ENCODE results near the gene GNA14. TPM values are rescaled to one million over a fixed set of nuclear protein-coding genes. Genes with fewer than 3 reads are reported as not detected.

The GNA14 gene
- total RNA-seq, 1 donor from 2014 or later = 0.32 TPM

DNA sequence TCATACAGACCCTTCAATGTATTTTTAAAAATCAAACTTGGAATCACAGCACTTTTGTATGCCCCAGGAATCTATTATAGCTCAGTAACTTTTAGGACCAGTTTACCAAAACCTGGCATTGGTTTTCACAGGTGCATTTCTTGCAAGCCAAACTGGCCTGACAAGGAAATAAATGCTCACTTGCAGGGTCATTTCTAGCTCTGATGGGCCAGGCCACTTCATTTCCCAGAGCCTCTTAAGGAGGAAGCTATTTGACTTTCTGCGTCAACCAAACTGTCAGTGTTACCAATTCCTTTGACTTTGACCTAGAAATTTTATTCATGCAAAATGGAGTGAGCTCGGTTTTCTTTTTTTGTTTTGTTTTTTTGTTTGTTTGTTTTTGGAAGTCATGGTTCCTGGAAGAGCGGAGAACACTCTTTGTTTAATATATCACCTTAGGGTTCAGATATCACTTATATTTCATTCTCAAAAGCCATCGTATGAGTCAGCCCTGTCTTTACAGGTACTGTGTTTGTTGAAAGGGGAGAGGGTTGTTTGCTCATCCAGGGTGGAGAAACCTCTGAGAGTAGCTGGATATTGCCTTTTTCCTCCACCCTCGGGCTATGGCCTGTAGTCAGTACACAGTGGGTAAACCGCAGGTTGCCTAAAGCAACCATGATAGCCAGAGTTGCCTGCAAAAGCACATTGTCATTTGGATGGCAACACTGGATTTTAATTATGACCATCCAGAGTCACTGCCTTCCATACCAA, 58.9 kb downstream of the GNA14 start:
- Mint-ChIP-seq H3K9me3 (ENCODE audit: unreplicated experiment) (no peaks in the 10 kb centered on the region), H3K36me3 (ENCODE audit: unreplicated experiment) (no peaks in the 10 kb centered on the region), H3K4me3 (ENCODE audit: unreplicated experiment) (no peak overlapping the region), H3K4me1 (ENCODE audit: low read depth, unreplicated experiment) (no peaks in the 10 kb centered on the region), H3K27ac (ENCODE audit: unreplicated experiment) (no peak overlapping the region), H3K27me3 (ENCODE audit: unreplicated experiment) (peaks cover 2% of the 10 kb centered on the region)
- TF ChIP-seq, protein P1, sequence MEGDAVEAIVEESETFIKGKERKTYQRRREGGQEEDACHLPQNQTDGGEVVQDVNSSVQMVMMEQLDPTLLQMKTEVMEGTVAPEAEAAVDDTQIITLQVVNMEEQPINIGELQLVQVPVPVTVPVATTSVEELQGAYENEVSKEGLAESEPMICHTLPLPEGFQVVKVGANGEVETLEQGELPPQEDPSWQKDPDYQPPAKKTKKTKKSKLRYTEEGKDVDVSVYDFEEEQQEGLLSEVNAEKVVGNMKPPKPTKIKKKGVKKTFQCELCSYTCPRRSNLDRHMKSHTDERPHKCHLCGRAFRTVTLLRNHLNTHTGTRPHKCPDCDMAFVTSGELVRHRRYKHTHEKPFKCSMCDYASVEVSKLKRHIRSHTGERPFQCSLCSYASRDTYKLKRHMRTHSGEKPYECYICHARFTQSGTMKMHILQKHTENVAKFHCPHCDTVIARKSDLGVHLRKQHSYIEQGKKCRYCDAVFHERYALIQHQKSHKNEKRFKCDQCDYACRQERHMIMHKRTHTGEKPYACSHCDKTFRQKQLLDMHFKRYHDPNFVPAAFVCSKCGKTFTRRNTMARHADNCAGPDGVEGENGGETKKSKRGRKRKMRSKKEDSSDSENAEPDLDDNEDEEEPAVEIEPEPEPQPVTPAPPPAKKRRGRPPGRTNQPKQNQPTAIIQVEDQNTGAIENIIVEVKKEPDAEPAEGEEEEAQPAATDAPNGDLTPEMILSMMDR (IDR thresholded peaks at IDR 0.05; ENCODE audit: partially characterized antibody, unreplicated experiment) = no peak
- DNase-seq = no peak

DNA sequence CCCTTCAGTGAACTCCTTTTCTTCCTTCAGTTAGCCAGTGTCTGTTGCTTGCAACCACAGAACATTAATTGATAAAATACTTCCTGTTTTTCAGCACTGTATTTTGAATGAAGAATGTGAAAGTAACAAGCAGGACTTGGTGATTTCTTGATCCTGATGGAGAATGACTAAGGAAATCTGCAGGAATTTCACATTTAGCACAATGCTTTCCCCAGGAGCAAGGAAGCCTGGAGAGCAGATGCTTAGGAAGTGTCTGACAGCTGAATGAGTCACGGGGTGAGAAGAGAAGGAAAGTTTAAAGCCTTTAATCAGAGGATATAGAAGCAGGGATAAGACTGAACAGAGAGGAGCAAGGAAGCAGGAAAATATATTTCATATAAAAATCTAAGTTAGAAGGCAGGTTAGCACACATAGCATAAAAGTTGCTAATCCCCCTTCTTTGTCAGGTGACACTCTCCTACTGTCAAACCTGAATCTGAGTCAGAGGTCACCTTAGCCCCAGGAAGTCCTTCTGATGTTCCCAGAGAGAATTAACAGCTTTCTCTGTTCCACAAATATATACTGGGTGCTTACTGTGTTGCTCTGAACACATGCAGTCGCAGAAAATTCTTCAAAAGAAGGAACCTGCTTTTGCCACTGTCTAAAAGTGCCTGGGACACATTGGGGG, 59.7 kb downstream of the GNA14 start:
- Mint-ChIP-seq H3K4me1 (ENCODE audit: low read depth, unreplicated experiment) (no peaks in the 10 kb centered on the region), H3K36me3 (ENCODE audit: unreplicated experiment) (no peaks in the 10 kb centered on the region), H3K27me3 (ENCODE audit: unreplicated experiment) (peaks cover 2% of the 10 kb centered on the region), H3K4me3 (ENCODE audit: unreplicated experiment) (no peak overlapping the region), H3K27ac (ENCODE audit: unreplicated experiment) (no peak overlapping the region), H3K9me3 (ENCODE audit: unreplicated experiment) (no peaks in the 10 kb centered on the region)
- no peak for DNase-seq
- TF ChIP-seq, protein P1 (IDR thresholded peaks at IDR 0.05; ENCODE audit: partially characterized antibody, unreplicated experiment) = no peak

DNA sequence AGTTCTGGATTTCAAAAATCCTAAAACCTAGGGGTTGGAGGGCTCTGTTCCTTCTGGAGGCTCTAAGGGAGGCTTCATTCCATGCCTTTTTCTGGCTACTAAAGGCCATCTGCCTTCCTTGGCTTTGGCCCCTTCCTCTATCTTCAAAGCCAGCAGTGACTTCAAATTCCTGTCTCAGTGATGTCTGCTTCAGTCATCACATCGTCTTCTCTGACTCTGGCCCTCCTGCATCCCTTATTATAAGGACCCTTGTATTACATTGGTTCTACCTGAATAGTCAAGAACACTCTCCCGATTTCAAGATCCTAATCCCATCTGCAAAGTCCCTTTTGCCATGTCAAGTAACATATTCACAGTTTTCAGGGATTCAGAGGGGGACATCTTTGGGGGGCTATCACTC, 60.3 kb downstream of the GNA14 start:
- Mint-ChIP-seq H3K36me3 (ENCODE audit: unreplicated experiment) (no peaks in the 10 kb centered on the region), H3K27ac (ENCODE audit: unreplicated experiment) (no peak overlapping the region), H3K27me3 (ENCODE audit: unreplicated experiment) (peaks cover 2% of the 10 kb centered on the region), H3K4me1 (ENCODE audit: low read depth, unreplicated experiment) (no peaks in the 10 kb centered on the region), H3K4me3 (ENCODE audit: unreplicated experiment) (no peak overlapping the region), H3K9me3 (ENCODE audit: unreplicated experiment) (no peaks in the 10 kb centered on the region)
- TF ChIP-seq, protein P1 (IDR thresholded peaks at IDR 0.05; ENCODE audit: partially characterized antibody, unreplicated experiment) = no peak
- no peak for DNase-seq

DNA sequence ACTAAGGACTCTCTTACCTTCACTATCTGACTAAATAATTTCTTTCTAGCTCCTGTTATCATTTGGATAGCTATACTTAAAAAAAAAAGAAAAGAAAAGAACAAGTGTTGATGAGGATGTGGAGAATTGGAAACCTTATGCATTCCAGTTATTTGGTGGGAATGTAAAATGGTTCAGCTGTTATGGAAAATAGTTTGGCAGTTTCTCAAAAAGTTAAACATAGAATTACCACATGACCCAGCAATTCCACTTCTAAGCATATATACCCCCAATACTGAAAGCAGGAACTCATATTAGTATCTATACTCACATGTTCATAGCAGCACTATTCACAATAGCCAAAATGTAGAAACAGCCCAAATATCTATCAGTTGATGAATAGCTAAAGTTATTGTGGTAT, 61.1 kb downstream of the GNA14 start:
- no peaks in the 10 kb centered on the region for H3K4me1 Mint-ChIP-seq (ENCODE audit: low read depth, unreplicated experiment)
- no peak overlapping the region for H3K4me3 Mint-ChIP-seq (ENCODE audit: unreplicated experiment)
- H3K9me3 Mint-ChIP-seq (ENCODE audit: unreplicated experiment) = no peaks in the 10 kb centered on the region
- no peaks in the 10 kb centered on the region for H3K36me3 Mint-ChIP-seq (ENCODE audit: unreplicated experiment)
- no peak for DNase-seq
- peaks cover 2% of the 10 kb centered on the region for H3K27me3 Mint-ChIP-seq (ENCODE audit: unreplicated experiment)
- TF ChIP-seq, protein P1 (IDR thresholded peaks at IDR 0.05; ENCODE audit: partially characterized antibody, unreplicated experiment) = no peak
- H3K27ac Mint-ChIP-seq (ENCODE audit: unreplicated experiment) = no peak overlapping the region

DNA sequence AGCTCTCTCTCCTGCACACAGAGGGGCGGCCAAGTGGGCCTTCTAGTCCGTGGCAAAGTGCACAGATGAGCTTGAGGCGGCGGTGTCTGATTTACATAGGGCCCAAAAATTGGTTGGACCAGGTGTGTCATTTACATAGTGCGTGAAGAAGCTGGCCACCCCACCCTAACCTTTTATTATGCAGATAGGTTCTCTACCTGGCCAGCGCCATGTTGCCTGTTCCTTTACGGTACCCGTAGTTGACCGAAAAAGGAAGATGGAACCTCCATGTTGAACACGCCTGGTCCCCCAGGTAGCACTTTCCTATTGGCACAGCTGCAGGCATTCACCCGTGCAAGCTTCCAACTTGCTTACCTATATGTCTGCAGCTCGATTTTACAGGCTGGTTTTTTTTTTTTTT, 61.5 kb downstream of the GNA14 start:
- Mint-ChIP-seq H3K27ac (ENCODE audit: unreplicated experiment) (no peak overlapping the region), H3K36me3 (ENCODE audit: unreplicated experiment) (no peaks in the 10 kb centered on the region), H3K27me3 (ENCODE audit: unreplicated experiment) (peaks cover 2% of the 10 kb centered on the region), H3K9me3 (ENCODE audit: unreplicated experiment) (no peaks in the 10 kb centered on the region), H3K4me1 (ENCODE audit: low read depth, unreplicated experiment) (no peaks in the 10 kb centered on the region), H3K4me3 (ENCODE audit: unreplicated experiment) (no peak overlapping the region)
- TF ChIP-seq, protein P1 (IDR thresholded peaks at IDR 0.05; ENCODE audit: partially characterized antibody, unreplicated experiment) = no peak
- DNase-seq = no peak

All from glutamatergic neuron (in vitro differentiated cells).